Lung (tissue), 12 donors: ENCODE measurements around the gene INMT. TPM values are rescaled to one million over a fixed set of nuclear protein-coding genes. Genes with fewer than 3 reads are reported as not detected.

ENCODE experiments used
- ATAC-seq: fragments of 200-7000 bp; cut with Tn5 transposase; one replicate; pipeline ENCODE4 v1.9.1; 2020; ENCODE audit warnings: moderate number of reproducible peaks; ENCODE audit not compliant: insufficient read depth, low FRiP score
- DNase-seq, 3 donors: peaks; one replicate each; pipeline ENCODE4 v3.0.0-alpha.2; 2013 to 2017
- H3K27ac ChIP-seq, 2 donors: one replicate each; pipeline ENCODE4 v1.5.1; 2013; ENCODE audit warnings: mild to moderate bottlenecking in 2 of 2, moderate library complexity in 2 of 2, control low read depth in 1 of 2, inconsistent platforms in 1 of 2, low read depth in 1 of 2, low read length in 1 of 2
- H3K27me3 ChIP-seq, 3 donors: one replicate each; pipeline ENCODE4 v1.5.1; 2013; ENCODE audit warnings: low read length in 2 of 3; ENCODE audit not compliant: control insufficient read depth in 3 of 3, insufficient read depth in 3 of 3
- H3K36me3 ChIP-seq, 4 donors: one replicate each; pipeline ENCODE4 v1.5.1; 2013; ENCODE audit warnings: low read length in 4 of 4, mild to moderate bottlenecking in 1 of 4, moderate library complexity in 1 of 4; ENCODE audit not compliant: control insufficient read depth in 4 of 4, insufficient read depth in 4 of 4
- H3K4me1 ChIP-seq, 5 donors: one replicate each; pipeline ENCODE4 v1.5.1; 2013; ENCODE audit warnings: low read length in 5 of 5, mild to moderate bottlenecking in 2 of 5, moderate library complexity in 1 of 5; ENCODE audit not compliant: control insufficient read depth in 5 of 5, insufficient read depth in 5 of 5
- H3K4me3 ChIP-seq: one replicate; pipeline ENCODE4 v1.5.1; 2013; ENCODE audit warnings: mild to moderate bottlenecking, control low read depth, moderate library complexity
- H3K9ac ChIP-seq, 2 donors: one replicate each; pipeline ENCODE4 v1.5.1; 2013; ENCODE audit warnings: low read length in 2 of 2, control low read depth in 1 of 2; ENCODE audit not compliant: insufficient read depth in 1 of 2
- H3K9me3 ChIP-seq, 4 donors: one replicate each; pipeline ENCODE4 v1.5.1; 2013; ENCODE audit warnings: low read length in 3 of 4, mild to moderate bottlenecking in 1 of 4, moderate library complexity in 1 of 4; ENCODE audit not compliant: control insufficient read depth in 4 of 4, insufficient read depth in 3 of 4
- WGBS, 2 donors: extraction: QIAGEN DNeasy Blood & Tissue Kit; methylation state at CpG; one replicate each; pipeline ENCODE4 v1.1.7; 2013; 5-methylcytosine and 5-hydroxymethylcytosine counted together
- polyA plus RNA-seq, 2 donors: library from polyadenylated mRNA; stranded (reverse); fragments of 200-250 nt; gene quantifications; one replicate each; pipeline ENCODE4 v1.2.1, GENCODE V29; 2013
- total RNA-seq, 2 donors: library from RNA; depleted of rRNA in 1 of 2; stranded (reverse); fragments of >200 nt in 1 of 2; gene quantifications; one replicate each; pipeline ENCODE4 v1.2.1, GENCODE V29; 2014 to 2021
- TF ChIP-seq, protein P1 (sequence below): IDR thresholded peaks from 2 replicates; pipeline ENCODE4 v1.5.1; 2012; ENCODE audit warnings: mild to moderate bottlenecking; ENCODE audit errors: control extremely low read depth, extremely low read depth
- donor health status: control.
- donor health status: control.
- donor health status: Bipolar disorder and iron deficiency.
- donor health status: healthy.
- donor health status: DM: yes; HTN: yes; CAD: no.

The INMT gene
- total and polyA plus RNA-seq, 4 donors = 88.7 to 200 (median 127) TPM

DNA sequence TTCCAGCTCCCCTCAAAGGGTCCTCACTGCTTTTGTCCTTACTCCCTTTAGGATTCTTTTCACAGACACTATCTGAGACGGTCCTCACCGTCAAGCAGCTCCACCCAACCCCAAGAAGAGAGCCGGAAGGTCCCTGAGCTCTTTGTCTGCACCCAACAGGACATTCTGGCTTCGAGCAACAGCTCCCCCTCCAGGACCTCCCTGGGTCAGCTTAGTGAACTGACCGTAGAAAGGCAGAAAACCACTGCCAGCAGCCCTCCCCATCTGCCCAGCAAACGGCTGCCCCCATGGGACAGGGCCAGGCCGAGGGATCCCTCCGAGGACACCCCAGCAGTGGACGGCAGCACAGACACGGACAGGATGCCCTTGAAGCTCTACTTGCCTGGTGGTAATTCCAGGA is 39.2 kb downstream of the INMT start:
- Histone ChIP-seq H3K4me1 (peaks cover 0 to 2% (median 0%) of the 10 kb centered on the region in 5 donors), H3K4me3 (no peak overlapping the region), H3K27ac (no peak overlapping the region), H3K36me3 (peaks cover 4 to 27% (median 13%) of the 10 kb centered on the region in 4 donors), H3K27me3 (no peaks in the 10 kb centered on the region), H3K9ac (no peak overlapping the region), H3K9me3 (no peaks in the 10 kb centered on the region)
- 74 to 84% methylated on average over 10 of the region's 10 CpGs for WGBS, 2 donors
- DNase-seq (no peak), ATAC-seq (no peak)
- TF ChIP-seq, protein P1, sequence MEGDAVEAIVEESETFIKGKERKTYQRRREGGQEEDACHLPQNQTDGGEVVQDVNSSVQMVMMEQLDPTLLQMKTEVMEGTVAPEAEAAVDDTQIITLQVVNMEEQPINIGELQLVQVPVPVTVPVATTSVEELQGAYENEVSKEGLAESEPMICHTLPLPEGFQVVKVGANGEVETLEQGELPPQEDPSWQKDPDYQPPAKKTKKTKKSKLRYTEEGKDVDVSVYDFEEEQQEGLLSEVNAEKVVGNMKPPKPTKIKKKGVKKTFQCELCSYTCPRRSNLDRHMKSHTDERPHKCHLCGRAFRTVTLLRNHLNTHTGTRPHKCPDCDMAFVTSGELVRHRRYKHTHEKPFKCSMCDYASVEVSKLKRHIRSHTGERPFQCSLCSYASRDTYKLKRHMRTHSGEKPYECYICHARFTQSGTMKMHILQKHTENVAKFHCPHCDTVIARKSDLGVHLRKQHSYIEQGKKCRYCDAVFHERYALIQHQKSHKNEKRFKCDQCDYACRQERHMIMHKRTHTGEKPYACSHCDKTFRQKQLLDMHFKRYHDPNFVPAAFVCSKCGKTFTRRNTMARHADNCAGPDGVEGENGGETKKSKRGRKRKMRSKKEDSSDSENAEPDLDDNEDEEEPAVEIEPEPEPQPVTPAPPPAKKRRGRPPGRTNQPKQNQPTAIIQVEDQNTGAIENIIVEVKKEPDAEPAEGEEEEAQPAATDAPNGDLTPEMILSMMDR = no peak

- DNase-seq (peak in 2 of 3 donors; percentile 12 to 63), ATAC-seq (no peak)
- no peaks in the 10 kb centered on the region for H3K9me3 ChIP-seq
- no peaks in the 10 kb centered on the region for H3K27me3 ChIP-seq
- TF ChIP-seq, protein P1 = no peak
- H3K4me1 ChIP-seq = peaks cover 0 to 7% (median 0%) of the 10 kb centered on the region in 5 donors
- H3K4me3 ChIP-seq = no peak overlapping the region
- H3K9ac ChIP-seq = no peak overlapping the region
- WGBS, 2 donors = 59 to 69% methylated on average over 2 of the region's 2 CpGs
- peaks cover 3 to 30% (median 5%) of the 10 kb centered on the region in 4 donors for H3K36me3 ChIP-seq
- H3K27ac ChIP-seq = peak overlapping the region in 1 of 2 donors; percentile 55
These were observed 43.4 kb downstream of the INMT start for GRCh38 chr7:30795161-30795948.

- TF ChIP-seq, protein P1 = no peak
- Histone ChIP-seq H3K9me3 (no peaks in the 10 kb centered on the region), H3K27me3 (no peaks in the 10 kb centered on the region), H3K9ac (no peak overlapping the region), H3K27ac (peak overlapping the region in 1 of 2 donors; percentile 65), H3K4me1 (peaks cover 0 to 10% (median 0%) of the 10 kb centered on the region in 5 donors), H3K4me3 (no peak overlapping the region), H3K36me3 (peaks cover 3 to 29% (median 5%) of the 10 kb centered on the region in 4 donors)
- ATAC-seq (no peak), DNase-seq (peak in 1 of 3 donors; percentile 16)
- 34 to 56% methylated on average over 1 of the region's 1 CpG for WGBS, 2 donors
These were observed 44.4 kb downstream of the INMT start for GRCh38 chr7:30796105-30796869.
